ENCODE measurements around the gene STK31.

GRCh38 chr7:23691320-23691719, 18.7 kb upstream of the STK31 start:
- TF ChIP-seq CTCF (IDR thresholded peaks at IDR 0.05; ENCODE audit: low read depth, low read length, poor library complexity, severe bottlenecking), result no peak
- no peak for TF ChIP-seq EZH2phosphoT487 (IDR thresholded peaks at IDR 0.05; ENCODE audit: borderline replicate concordance, low read length)

All from DOHH2 (cell line).